DMS114 treated with DMSO at 0.1 percent for 48 hours (cell line): ENCODE data around the gene STX2.
"Not testable (repeated sequence)": the region's sequence is repeated elsewhere in the genome, so short reads cannot be mapped to it uniquely, and the experiment has no call there.

ENCODE experiments used
- DNase-seq: peaks from one replicate; lab custom pipeline; 2025; ENCODE audit not compliant: unreplicated experiment; lab: John Stamatoyannopoulos, UW

Gene STX2

DNA sequence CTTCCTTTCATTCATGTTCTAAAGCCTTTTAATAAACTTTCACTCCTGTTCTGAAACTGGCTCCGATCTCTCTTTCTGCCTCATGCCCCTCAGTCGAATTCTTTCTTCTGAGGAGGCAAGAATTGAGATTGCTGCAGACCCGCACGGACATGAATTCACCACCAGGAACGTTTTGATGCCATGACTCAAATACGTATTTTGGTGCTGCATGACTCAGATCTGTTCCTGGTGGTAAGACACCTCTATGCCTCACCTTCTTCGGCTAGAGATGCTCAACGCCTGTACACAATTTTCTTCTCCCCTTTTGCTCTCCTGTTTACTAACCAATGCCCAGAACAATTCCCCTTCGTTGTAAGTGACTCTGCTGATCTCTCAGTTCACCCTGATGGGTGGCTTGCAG, 70.9 kb downstream of the STX2 start:
- no peak for DNase-seq

GRCh38 chr12:130766470-130766869, 72.6 kb downstream of the STX2 start:
- DNase-seq, result no peak

- no peak for DNase-seq
These were observed 73.8 kb downstream of the STX2 start for GRCh38 chr12:130765186-130765659.

- peak; percentile 26 for DNase-seq
These were observed 74.4 kb downstream of the STX2 start for GRCh38 chr12:130764475-130765185.

- DNase-seq, result no peak
These were observed 75.0 kb downstream of the STX2 start for GRCh38 chr12:130764073-130764472.

- DNase-seq, result no peak
These were observed 76.8 kb downstream of the STX2 start for GRCh38 chr12:130762319-130762675.

DNA sequence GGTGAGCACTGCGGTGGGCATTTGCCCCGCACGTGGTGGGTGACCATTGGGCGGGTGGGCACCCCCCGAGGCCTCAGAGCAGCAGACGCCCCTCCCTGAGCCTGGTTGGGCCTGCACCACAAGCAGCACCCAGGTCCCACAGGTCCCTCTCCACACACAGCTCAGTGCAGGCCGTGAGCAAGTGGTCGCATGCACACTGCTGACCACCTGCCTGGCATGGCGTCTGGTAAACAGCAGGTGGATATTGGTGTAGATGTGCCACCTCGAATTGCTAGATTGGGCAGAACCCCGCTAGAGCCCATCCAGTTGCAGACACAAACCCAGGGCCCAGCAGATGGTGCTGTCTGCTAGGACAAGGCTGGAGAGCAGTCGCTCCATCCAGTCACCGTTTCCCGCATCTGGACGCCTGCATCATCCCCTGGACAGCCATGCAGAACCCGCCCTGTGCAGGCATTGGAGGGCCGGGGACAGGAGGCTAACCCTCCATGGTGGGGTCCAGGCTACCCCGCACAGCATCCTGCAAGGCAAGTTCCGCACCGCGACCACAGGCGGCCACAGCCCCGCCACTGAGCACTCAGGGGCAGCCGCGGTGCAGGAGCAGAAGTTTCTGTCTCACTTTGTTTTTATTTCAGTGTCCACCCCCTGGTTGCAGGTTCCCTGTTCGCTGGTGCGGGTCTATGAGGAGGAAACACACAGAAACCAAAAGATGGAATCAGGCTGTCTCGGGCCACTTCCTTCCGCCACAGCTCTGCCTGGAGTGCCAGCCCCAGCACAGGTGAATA, 77.3 kb downstream of the STX2 start:
- DNase-seq, result peak; percentile 72

- DNase-seq, result no peak
These were observed 84.7 kb downstream of the STX2 start for GRCh38 chr12:130754234-130754901.

DNA sequence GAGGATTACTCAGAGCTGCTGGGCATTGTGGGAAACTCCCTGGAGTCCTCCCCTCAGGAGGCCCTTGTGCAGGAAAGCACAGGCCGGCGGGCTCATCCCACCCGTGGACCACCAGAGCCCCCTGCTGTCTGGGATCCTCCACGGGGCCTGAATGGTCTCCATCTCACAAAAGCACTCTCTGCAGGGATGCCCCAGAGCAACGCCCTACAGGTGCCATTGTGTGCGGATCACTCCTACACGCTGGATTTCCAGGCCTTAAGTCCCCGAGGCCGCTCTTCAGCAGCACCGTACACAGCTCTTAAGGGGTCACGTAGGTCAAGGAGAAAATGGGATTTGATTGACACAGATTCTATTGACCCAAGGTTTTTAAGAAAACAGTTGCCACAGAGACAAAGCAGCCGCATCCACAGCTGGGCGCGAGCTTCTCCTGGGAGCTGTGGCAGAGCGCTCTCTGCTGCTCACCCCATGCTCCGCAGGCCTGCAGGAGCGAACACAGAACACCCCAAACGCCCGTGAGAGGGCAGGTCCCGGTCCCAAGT, 86.3 kb downstream of the STX2 start:
- DNase-seq, result no peak

DNA sequence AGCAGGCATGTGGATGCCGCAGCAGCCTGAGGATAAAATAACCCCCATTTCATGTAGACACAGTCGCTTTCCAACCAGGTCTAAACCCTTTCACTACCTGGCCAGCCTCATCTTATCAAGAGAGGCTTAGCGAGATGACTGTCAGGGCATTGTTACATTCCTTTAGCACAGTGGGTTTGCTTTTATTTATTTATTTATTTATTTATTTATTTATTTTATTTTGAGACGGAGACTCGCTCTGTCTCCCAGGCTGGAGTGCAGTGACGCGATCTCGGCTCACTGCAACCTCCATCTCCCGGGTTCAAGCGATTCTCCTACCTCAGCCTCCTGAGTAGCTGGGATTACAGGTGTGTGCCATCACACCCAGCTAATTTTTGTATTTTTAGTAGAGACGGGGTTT, 87.0 kb downstream of the STX2 start:
- DNase-seq, result not testable (repeated sequence)

DNA sequence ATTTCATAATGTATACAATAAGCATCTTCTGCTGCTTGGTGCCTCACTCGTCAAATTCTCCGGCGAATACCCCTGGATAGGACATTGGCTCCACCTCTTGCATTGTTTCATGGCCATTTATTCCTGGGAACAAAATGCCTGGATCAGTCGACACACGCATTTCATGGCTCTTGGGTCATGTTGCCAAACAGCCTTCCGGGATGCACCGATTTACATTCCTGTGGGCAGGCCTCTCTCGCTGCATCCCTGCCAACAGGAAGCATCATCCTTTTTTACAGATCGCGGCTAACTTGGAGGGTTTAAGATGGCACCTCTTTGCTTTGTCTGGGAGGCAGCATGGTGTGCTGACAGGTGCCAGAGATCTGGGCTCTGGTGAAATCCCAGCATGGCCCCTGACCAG, 90.3 kb downstream of the STX2 start:
- no peak for DNase-seq

- peak; percentile 70 for DNase-seq
These were observed 90.9 kb downstream of the STX2 start for GRCh38 chr12:130747867-130748740.

DNA sequence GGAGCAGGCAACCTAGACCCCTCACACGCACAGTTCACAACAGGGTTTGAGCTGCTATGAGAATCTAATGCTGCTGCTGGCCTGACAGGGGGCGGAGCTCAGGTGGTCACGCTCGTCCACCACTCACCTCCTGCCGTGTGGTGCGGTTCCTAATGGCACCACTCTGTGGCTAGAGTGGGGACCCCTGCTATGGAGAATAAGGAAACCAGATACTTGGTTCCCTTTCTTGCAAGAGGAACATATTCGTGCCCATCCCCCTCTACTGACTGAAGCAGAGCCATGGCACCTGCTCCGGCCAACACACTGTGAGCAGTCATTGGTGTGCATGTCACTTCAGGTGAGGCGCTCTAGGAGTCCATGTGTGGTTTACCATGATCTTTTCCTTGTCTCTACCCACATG, 92.5 kb downstream of the STX2 start:
- DNase-seq, result no peak

DNA sequence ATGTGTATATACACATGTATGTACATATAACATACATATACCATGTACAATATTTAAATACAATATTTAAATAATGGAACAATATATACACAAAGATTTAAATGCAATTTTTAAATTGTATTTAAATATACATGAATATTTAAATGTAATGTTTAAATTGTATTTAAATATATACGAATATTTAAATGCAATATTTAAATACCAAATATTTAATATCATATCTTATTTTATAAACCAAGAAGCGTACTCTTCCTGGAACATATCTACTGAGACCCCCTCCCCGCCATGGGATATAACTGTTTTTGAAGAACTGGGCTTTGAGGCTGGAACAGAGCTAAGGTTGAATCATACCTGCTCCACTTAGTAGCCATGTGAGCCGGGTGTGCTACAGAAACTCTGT, 93.1 kb downstream of the STX2 start:
- DNase-seq, result no peak

- DNase-seq, result no peak
These were observed 94.8 kb downstream of the STX2 start for GRCh38 chr12:130744274-130744673.

- no peak for DNase-seq
These were observed 95.4 kb downstream of the STX2 start for GRCh38 chr12:130743606-130744005.

GRCh38 chr12:130743176-130743575, 95.9 kb downstream of the STX2 start:
- no peak for DNase-seq

DNA sequence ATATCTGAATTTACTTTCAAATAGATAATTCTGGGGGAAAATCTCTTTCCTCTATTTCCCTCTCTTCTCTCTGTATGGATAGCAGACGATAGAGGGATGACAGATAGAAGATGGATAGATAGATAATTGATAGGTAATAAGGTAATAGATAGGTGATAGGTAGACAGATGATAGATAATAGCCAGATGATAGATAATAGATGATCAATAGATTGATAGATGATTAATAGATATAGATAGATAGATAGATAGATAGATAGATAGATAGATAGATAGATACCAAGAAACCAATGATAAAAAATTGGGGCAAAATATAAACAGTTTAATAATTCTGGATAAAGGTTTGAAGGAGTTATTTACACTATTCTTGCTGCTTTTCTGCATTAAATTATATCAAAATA, 96.3 kb downstream of the STX2 start:
- no peak for DNase-seq

GRCh38 chr12:130742112-130742511, 96.9 kb downstream of the STX2 start:
- DNase-seq, result no peak
